Measurements from ENCODE around the gene SEC14L1.
"Not testable (repeated sequence)": the region's sequence is repeated elsewhere in the genome, so short reads cannot be mapped to it uniquely, and the experiment has no call there.

The SEC14L1 gene

DNA sequence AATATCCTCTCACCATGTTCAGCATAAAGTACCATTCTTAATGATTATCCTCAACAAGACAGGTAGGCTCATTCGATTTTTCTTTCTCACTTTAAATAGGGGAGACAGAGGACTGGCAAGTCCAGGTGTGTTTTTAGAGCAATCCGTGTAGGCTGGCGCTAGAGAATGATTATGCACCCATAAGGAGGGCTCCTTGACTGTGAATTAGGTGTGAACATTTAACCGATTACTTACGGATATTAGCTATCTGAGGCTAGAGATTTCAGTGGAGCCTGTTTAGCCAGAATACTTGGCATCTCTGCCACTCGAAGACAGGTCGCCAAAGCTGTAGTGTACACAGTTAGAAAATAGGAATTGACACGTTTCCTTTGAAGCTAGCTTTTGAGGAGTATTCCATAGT lies 1.9 kb downstream of the SEC14L1 start:
- no peak for DNase-seq

DNA sequence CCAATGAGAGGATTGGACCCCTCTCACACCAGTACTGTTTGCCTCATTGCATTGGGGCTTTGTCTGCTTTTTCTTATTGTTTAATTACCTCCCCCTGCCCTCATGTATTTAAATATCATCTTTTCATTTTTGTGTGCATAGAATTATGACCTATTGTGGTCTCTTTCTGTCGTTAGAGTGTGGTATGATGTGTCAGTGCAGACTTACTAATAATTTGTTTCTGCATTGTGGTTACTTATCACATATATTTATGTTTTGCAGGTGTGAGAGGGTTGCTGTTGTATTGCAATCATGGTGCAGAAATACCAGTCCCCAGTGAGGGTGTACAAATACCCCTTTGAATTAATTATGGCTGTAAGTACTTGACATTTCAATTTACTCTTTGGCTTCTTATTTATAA lies 2.5 kb downstream of the SEC14L1 start:
- DNase-seq = no peak

DNA sequence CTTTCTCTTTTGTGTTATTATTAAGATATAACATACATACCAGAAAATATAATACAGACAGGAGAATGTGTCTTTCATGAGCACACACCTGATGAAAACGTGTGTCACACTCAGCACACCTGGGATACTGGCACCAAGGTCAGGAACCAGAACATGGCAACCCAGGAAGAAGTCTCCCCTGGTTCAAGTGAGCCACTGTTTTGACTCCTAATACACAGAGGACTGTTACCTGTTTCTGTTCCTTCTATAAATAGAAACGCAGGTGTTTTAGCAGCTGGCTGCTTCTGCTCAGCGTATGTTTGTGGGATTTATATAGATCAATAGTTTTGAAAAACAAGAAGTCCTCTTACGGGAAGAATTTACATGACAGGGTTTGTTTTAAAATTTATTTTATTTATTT lies 3.5 kb downstream of the SEC14L1 start:
- no peak for DNase-seq

DNA sequence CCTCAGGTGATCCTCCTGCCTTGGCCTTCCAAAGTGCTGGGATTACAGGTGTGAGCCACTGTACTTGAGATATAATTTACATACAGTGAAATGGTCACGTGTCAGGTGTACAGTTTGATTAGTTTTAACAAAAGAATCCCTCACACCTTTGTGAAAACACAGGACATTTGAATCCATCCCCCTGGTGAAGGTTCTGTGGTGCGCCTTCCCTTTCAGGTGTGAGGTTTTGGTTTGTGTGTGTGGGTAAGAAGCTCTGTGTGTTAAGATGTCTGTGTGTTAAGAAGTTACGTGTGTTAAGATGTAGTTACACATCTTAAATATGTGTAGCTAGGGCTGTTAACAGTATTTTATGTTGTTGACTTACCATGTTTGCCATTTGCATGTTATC lies 4.4 kb downstream of the SEC14L1 start:
- DNase-seq = no peak

DNA sequence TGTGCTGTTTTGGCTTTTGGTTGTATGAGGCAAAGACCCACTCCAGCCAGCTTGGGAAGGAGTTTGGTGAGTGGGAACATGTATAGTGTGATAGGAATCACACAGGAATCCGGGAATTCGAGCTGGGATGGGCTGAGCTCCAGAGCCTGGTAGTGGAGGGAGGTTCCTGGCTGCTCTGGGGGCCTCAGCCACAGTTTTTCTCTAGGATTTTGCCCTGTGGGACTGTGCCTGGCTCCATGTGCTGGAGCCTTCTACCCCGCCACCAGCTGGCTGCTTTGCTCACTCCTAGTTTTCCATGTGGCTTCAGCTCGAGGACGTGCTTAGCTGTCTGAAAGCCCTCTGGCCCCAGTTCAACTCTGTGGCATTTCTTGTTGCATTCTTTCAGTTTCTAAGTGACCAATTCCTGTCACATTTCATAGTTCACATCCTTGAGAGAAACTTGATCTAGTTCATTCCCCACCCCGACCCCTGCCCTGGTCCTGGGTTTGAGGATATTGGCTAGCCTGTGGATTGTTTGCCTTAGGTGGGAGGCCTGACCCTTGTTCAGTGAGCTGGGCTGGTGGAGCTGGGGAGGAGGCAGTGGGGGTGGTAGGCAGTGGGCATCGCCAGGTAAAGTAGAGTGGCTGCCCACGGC lies 5.0 kb downstream of the SEC14L1 start:
- DNase-seq = no peak

DNA sequence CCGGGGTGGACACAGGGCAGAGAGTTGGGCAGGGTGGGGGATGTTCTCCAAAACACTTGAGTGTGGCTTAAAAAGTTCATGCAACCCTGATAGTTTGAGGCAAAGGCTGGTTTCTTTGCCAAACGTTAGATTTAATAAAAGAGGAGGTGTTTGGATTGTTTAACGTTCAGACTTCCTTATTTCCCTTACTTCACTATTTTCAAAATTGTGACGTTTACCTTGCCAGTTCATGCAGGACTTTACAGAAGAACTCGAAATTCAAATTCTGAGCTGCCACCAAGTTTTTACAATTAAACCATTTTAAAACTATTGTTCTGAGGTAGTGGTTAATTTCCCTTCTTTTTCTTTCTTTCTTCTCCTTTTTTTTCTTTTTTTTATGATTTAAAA lies 5.5 kb downstream of the SEC14L1 start:
- DNase-seq = no peak

DNA sequence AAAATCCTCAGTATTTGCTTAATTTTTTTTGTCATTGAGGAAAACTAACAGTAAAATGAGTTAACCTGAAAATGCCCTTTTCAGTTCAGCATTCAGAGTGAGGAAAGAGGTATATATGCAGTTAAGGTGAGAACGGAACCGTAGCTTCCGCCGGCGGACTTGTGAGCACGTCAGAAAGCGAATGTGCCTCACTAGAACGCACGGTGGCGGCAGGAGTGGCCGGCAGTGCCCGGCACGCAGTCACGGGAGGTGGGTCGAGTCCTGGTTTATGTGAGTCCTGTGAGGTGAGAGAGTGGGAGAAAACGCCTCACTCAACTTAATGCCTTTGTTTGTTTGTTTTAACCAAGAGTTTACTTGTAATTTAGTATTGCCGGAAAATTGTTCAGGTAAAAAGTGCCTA lies 6.1 kb downstream of the SEC14L1 start:
- DNase-seq = no peak

DNA sequence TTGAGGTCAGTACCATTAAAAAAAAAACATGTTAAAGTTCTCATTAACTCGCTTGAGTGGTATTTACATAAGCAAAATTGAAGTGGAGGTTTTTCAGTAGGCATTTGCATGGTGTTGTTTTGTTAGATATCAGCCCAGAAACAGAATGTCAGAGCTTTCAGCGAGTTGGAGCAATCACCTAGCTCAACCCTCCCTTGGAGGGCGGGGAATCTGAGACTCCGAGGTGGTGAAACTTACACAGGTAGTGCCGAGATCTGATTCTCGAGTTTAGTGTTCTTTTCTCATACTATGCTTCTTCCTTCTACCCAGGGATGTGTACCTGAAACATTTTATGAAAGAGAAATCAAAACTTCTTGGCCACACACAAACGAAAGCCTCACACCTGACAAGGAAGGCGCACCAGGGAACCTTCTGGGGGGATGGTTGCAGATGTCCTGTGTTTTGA lies 6.6 kb downstream of the SEC14L1 start:
- DNase-seq = no peak

DNA sequence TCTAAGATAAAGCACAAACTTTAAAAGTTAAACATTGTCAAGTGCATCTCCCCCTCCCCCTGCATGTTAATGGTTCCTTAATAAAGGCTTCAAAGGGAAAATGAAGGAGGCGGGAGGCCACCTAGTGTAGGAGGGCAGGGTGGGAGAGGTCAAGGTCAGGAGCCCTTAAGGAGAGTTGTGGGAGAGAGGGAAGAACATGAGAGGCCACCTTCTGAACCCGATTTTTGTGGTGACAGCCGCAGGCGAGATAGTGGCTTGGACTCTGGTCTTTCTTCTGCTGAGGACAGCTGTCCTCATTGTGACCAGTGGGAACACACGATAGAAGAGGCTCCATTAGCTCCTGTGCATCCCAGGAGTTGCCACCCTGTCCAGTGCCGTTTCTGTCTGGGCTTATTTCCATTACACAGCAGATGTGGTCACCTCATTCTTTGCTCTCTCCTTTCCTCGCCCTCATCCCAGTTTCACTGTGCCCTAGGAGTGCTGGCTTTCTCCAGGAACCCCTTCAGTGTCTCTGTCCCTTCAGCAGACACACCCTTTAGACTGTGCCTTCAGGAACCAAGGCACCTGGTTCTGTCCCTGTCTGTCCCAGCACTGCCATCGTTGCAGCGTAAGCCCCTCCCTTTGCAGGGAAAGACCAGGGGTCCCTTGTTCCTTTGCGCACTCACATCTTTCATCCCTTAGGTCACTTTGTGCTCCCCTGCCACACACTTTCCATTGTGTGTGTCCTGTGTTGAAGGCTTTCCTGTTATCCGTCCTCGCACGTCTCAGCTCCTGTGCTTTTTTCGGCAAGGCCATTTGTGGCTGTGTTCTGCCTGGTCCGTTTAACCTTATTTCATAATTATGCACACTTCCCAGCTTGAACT lies 7.5 kb downstream of the SEC14L1 start:
- no peak for DNase-seq

DNA sequence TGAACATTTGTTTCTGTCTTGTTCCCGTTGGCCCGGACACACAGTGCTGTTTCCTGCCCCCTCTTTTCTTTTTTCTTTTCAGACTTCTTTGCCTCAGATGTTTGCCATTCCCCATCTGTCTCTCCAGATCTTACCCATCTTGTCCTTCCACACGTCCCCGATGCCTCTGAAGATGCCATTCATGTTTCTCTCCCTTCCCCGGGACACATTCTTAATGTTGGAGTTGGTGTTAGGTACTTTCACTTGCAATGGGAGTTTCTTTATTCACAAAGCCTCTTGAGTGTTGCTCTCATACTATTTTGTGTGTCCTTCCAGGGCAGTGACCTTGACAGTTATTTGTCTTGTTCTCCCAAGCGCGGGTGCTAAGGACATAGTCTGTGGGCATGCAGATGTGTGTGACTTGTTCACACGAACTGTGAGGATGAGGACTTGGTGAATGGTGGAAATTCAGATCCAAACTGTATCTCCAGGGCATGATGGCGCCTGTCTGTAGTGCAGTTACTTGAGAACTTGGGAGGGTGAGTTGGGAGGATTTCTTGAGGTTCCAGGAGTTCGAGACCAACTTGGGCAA lies 8.3 kb downstream of the SEC14L1 start:
- no peak for DNase-seq

DNA sequence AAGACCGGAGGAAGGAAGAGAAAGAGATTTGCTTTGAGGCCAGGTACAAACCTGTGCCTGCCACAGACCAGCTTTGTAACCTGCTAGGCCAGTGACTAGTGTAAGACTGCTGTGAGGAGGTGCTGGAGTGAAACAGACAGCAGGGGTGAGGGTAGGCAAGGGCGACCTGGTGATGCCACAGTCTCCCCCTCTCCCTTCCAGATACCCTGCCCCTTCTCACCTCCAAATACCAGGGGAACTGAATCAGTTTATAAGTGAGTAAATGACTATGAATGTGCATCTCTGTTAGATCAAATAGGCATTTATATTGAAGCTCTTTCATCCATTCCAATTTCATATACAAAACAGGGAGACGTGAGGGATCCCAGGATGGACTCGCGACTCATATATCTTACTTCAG lies 9.4 kb downstream of the SEC14L1 start:
- no peak for DNase-seq

DNA sequence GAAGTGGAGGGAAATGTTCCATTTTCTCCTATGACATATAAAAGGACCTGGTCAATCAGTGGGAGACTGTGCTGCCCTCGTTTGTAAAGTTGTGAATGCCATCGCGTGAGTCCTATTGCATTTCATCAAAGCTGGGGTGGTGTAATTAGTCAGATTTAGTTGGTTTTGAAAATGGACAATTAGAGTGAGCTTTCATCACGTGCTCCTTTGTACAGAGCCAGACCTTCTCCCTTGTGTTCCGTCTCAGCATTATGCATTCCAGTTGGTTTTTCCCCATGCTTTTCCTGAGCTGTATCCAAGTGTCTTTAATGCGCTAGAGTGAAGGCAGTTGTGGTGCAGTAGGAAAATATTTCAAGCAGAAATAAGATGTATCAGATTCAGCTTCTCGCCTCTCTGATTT lies 10.4 kb downstream of the SEC14L1 start:
- no peak for DNase-seq

DNA sequence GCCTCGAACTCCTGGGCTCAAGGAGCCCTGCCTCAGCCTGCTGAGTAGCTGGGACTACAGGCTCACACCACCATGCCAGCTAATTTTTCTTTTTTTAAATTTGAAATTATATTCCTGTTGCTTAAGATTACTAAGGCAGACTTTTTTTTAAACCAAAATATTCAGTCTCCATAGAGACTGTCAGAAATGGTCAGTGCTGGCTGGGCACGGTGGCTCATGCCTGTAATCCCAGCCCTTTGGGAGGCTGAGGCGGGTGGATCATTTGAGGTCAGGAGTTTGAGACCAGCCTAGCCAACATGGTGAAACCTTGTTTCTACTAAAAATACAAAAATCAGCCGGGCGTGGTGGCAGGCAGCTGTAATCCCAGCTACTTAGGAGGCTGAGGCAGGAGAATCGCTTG lies 11.3 kb downstream of the SEC14L1 start:
- not testable (repeated sequence) for DNase-seq

DNA sequence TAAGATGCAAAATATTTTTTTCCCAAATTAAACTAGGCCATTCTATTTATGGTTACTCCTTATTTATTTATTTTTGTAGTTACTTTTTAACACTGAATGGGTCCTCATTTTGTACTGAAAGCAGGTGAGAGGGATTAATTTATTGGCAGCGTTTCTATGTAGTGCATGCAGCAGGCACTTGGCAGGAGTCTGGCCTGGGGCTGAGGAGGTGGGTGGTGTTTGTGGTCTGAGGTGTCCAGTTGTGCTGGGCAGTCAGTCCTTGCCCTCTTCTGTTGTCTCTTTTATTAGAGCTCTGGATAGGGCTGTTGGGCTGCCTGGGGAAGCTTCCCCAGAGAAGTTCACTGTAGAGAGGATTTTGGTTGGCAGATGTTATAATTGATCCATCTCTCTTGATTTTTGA lies 12.7 kb downstream of the SEC14L1 start:
- DNase-seq = no peak

DNA sequence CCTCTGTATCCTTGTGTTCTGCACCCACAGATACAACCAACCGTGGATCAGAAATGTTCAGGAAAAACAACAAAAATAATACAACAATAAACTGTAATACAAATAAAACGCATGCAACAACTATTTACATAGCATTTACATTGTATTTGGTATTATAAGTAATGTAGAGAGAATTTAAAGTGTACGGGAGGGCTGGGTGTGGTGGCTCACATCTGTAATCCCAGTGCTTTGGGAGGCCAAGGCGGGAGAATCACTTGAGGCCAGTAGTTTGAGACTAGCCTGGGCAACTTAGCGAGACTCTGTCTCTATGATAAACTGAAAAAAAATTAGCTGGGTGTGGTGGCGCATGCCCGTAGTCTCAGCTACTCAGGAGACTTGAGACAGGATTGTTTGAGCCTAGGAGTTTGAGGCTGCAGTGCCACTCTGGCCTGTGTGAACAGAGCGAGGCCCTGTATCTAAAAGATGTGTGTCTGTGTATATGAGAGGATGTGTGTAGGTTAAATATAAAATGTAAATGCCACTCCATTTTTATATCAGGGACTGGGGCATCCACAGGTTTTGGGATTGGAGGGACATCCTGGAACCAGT lies 13.3 kb downstream of the SEC14L1 start:
- DNase-seq = no peak

DNA sequence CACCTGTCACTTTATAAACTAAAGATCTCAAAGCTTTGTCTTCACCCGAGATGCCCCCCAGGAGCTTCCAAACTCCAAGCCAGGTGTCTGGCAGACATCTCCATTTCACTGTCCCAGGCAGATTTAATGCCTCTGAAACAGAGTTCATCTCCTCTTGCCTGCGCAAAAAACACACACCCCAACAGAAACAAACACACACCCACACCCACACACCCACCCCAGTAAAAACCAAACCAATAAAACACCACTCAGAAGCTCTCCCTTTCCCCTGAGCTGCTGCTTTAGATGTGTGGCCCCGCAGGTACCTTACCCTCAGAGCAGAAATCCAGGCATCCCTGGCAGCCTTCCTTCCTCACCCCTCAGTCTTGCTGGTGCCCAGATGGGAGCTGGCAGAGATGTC lies 14.4 kb downstream of the SEC14L1 start:
- DNase-seq = no peak

DNA sequence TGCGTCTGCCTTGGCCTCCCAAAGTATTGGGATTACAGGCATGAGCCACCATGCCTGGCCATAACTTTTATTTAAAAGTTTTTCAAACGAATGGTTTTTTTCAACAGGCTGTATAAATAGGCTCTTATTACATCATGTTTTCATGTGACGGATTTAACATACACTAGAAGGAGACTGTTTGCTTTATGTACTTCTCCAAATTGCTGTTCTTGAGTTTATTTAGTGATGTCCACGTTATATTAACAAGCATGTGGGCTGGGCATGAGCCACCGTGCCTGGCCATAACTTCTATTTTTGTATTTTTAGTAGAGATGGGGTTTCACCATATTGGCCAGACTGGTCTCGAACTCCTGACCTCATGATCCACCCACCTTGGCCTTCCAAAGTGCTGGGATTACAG lies 17.0 kb downstream of the SEC14L1 start:
- not testable (repeated sequence) for DNase-seq

DNA sequence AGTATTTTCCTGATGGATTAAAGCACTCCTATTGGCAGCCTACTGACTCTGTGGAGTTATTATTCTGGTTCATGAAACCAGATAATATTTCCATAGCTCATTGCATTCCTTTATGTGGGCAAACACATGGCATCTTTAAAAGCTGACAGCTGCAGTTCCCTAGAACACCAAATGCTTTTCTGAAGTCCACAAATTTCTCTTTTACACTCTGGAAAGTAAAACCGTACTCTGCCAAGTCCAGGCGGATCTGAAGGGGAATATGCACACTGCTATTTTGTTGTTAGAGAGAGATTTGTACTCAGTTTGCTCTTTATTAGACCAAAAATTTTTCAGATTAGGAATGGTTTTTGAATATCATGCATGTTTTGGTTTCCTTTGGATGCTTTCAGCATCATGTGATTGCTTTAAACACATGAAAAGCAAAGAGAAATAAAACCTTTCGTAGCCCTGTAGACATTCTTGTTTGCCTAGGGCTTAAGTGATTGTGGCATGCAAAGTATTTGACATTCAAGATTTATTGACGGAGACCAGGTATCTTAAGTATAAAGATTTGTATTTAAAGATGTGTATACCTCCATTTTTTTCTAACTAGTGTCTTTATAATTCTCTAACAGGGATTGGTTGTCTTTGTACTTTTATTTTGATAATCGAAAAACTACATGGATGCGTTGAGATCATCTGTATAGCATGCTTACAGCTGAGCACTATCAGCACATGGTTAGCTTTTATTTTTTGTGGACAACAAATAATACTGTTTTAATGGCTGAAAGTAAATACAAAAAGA lies 19.5 kb downstream of the SEC14L1 start:
- no peak for DNase-seq

DNA sequence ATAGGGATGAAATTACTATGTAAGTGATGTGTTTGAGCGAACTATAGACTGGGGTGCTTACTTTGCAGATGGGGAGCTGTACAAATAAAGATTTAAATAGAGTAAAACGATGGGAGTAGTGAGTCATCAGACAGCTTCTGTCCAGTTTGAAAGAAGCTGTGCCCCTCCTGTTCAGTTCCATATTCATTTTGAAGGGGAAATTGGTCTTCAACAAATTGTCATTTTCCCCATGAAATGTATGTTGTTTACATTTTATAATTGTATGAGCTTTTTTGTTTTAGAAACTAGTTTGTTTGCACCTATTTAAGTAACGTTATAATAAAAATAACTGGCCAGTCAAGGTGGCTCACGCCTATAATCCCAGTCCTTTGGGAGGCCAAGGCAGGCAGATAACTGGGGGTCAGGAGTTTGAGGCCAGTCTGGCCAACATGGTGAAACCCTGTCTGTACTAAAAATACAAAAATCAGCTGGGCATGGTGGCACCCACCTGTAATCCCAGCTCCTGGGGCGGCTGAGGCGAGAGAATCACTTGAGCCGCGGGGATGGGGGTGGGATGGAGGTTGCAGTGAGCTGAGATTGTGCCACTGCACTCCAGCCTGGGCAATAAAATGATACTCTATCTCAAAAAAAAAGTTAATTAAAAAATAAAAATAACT lies 20.2 kb downstream of the SEC14L1 start:
- peak; percentile 86 for DNase-seq

DNA sequence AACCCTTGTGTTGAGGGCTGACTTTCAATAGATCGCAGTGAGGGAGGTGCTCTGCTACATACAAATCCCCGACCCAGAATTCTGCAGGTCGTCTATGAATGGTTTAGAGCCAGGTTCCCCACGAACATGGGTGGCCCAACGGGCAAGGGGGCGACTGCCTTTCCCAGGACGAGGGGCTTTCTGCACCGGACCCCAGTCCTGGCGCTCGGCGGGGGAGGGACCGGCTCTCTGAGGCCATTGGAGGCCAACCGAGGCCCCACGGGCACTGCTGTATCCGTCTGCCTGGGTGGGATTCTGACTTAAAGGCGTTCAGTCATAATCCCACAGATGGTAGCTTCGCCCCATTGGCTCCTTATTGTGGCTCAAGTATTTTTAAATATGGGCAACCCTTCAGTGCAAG lies 21.2 kb downstream of the SEC14L1 start:
- DNase-seq = no peak

DNA sequence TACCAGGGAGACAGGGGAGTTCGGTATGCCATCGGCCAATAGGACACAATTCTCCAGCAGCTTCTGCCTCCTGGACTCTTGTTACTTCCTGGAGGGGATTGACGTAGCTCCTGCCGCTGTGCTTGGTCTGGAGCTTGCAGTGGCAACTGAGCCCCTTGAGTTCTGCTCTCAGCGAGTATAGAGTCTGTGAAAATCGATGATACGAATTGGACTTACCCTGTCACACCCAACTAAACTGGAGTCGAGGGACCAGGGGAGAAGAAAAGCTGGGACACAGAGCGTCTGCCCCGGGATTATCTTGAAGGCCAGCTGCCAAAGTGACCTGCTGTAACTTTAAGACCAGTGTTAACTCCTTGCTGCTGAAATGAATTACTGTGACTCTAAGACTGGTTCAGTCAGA lies 22.2 kb downstream of the SEC14L1 start:
- no peak for DNase-seq

DNA sequence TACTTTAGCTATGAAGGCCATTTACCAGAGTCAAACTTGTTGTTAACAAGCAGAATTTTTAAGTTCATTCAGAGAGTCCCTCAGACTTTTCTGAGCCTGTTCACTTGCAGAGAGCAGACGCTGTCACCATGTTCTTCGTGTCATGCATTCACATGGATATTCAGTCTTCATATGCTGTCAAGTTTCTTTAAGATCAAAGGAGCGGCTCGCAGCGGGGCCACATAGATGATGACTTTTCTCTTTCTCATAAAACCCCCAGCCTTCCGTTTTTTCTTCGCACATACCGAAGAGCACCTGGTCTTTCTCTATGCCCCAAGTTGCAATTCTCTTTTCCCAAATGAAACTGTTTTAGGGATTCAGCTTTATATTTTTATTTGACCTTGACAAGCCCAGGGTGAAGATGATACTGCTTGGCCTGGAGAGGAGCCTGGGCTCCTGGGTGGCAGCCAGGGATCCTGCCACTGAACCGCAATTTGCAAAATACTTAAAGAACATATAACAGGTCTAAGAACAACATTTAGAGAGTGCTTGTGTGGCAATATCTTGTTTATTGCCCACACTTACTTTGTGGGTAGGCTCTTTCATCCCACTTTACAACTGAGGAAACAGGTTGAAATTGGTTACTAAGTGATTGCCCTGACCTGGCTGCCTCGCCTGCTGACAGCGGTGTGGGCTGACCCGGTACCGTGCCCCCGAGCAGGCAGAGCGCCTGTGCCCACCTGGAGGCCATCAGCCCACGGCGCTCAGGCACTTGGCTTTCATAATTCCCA lies 22.9 kb downstream of the SEC14L1 start:
- DNase-seq = no peak

All from NCI-H748 treated with DMSO at 0.1 percent for 48 hours (cell line).